ENCODE measurements around the gene ORMDL2.

GRCh38 chr12:55818886-55819285, 1.0 kb downstream of the ORMDL2 start:
- TF ChIP-seq CTCF (IDR thresholded peaks at IDR 0.05) = no peak
- TF ChIP-seq POLR2A (IDR thresholded peaks at IDR 0.05) = no peak
- no peak for TF ChIP-seq POLR2AphosphoS5 (IDR thresholded peaks at IDR 0.05)

Measured in gastroesophageal sphincter (tissue), 3 donors.